ENCODE measurements around the gene CXCR5.
"Not testable (repeated sequence)": the region's sequence is repeated elsewhere in the genome, so short reads cannot be mapped to it uniquely, and the experiment has no call there.

The CXCR5 gene

GRCh38 chr11:118883368-118884071 is at the start of gene CXCR5:
Gene CXCR5 (plus strand): TSS chr11:118883892. CDS start chr11:118883942, 50 bp downstream.
- DNase-seq (ENCODE audit: low read depth in 2 of 2, low spot score in 1 of 2): no peak

- DNase-seq (ENCODE audit: low read depth in 2 of 2, low spot score in 1 of 2): no peak
These were observed 49.2 kb upstream of the CXCR5 start for GRCh38 chr11:118834427-118835028.

GRCh38 chr11:118837868-118838267 is 45.8 kb upstream of the CXCR5 start:
- no peak for DNase-seq (ENCODE audit: low read depth in 2 of 2, low spot score in 1 of 2)

GRCh38 chr11:118838905-118839553 is 44.7 kb upstream of the CXCR5 start:
- no peak for DNase-seq (ENCODE audit: low read depth in 2 of 2, low spot score in 1 of 2)

- DNase-seq (ENCODE audit: low read depth in 2 of 2, low spot score in 1 of 2): no peak
These were observed 42.0 kb upstream of the CXCR5 start for GRCh38 chr11:118841469-118842242.

- no peak for DNase-seq (ENCODE audit: low read depth in 2 of 2, low spot score in 1 of 2)
These were observed 41.3 kb upstream of the CXCR5 start for GRCh38 chr11:118842369-118842768.

GRCh38 chr11:118842843-118843242 is 40.8 kb upstream of the CXCR5 start:
- not testable (repeated sequence) for DNase-seq (ENCODE audit: low read depth in 2 of 2, low spot score in 1 of 2)

- no peak for DNase-seq (ENCODE audit: low read depth in 2 of 2, low spot score in 1 of 2)
These were observed 40.1 kb upstream of the CXCR5 start for GRCh38 chr11:118843565-118843964.

GRCh38 chr11:118845369-118845768 is 38.3 kb upstream of the CXCR5 start:
- no peak for DNase-seq (ENCODE audit: low read depth in 2 of 2, low spot score in 1 of 2)

- no peak for DNase-seq (ENCODE audit: low read depth in 2 of 2, low spot score in 1 of 2)
These were observed 37.3 kb upstream of the CXCR5 start for GRCh38 chr11:118846181-118846935.

GRCh38 chr11:118849825-118850224 is 33.9 kb upstream of the CXCR5 start:
- no peak for DNase-seq (ENCODE audit: low read depth in 2 of 2, low spot score in 1 of 2)

GRCh38 chr11:118851970-118852369 is 31.7 kb upstream of the CXCR5 start:
- DNase-seq (ENCODE audit: low read depth in 2 of 2, low spot score in 1 of 2): no peak

- DNase-seq (ENCODE audit: low read depth in 2 of 2, low spot score in 1 of 2): no peak
These were observed 30.0 kb upstream of the CXCR5 start for GRCh38 chr11:118853678-118854077.

- DNase-seq (ENCODE audit: low read depth in 2 of 2, low spot score in 1 of 2): no peak
These were observed 27.4 kb upstream of the CXCR5 start for GRCh38 chr11:118856314-118856713.

- DNase-seq (ENCODE audit: low read depth in 2 of 2, low spot score in 1 of 2): no peak
These were observed 26.3 kb upstream of the CXCR5 start for GRCh38 chr11:118857385-118857784.

- no peak for DNase-seq (ENCODE audit: low read depth in 2 of 2, low spot score in 1 of 2)
These were observed 23.7 kb upstream of the CXCR5 start for GRCh38 chr11:118859973-118860372.

- DNase-seq (ENCODE audit: low read depth in 2 of 2, low spot score in 1 of 2): no peak
These were observed 15.0 kb upstream of the CXCR5 start for GRCh38 chr11:118868659-118869058.

- no peak for DNase-seq (ENCODE audit: low read depth in 2 of 2, low spot score in 1 of 2)
These were observed 13.0 kb upstream of the CXCR5 start for GRCh38 chr11:118870396-118871343.

GRCh38 chr11:118872403-118872821 is 11.3 kb upstream of the CXCR5 start:
- no peak for DNase-seq (ENCODE audit: low read depth in 2 of 2, low spot score in 1 of 2)

GRCh38 chr11:118873804-118874203 is 9.9 kb upstream of the CXCR5 start:
- no peak for DNase-seq (ENCODE audit: low read depth in 2 of 2, low spot score in 1 of 2)

All from stimulated activated CD8-positive, alpha-beta memory T cell treated with anti-CD3 and anti-CD28 coated beads, Interleukin-4, amount 100 ng/mL, for 1 hour (primary cell).